GM12878 (cell line): ENCODE measurements around the gene MMD2.

Experiments used
- GABPA ChIP-seq: IDR thresholded peaks from 2 replicates; pipeline ENCODE4 v1.6.1; 2014; ENCODE audit warnings: antibody characterized with exemption, low read depth, mild to moderate bottlenecking, inconsistent platforms
- POLR2A ChIP-seq: IDR thresholded peaks from 2 replicates; pipeline ENCODE4 v1.6.1; 2011; ENCODE audit warnings: low read depth, mild to moderate bottlenecking, low read length
- SMC3 ChIP-seq: IDR thresholded peaks from 2 replicates; pipeline ENCODE4 v1.6.1; 2011; ENCODE audit warnings: low read length, improper control_type of control experiment, borderline replicate concordance
- TF ChIP-seq, protein P1 (sequence below), 3 experiments: IDR thresholded peaks in 2 of 3; conservative IDR thresholded peaks in 1 of 3; 2 replicates each; pipeline ENCODE4 v1.5.1; 2011; ENCODE audit warnings: low read depth in 3 of 3, low read length in 3 of 3, mild to moderate bottlenecking in 3 of 3, control low read depth in 2 of 3, moderate library complexity in 2 of 3, inconsistent platforms in 1 of 3, mixed read lengths in 1 of 3; ENCODE audit not compliant: control insufficient read depth in 2 of 3, insufficient read depth in 1 of 3; ENCODE audit errors: extremely low read depth in 1 of 3

- no peak for TF ChIP-seq SMC3
- no peak for TF ChIP-seq POLR2A
- no peak for TF ChIP-seq GABPA
- TF ChIP-seq, protein P1, sequence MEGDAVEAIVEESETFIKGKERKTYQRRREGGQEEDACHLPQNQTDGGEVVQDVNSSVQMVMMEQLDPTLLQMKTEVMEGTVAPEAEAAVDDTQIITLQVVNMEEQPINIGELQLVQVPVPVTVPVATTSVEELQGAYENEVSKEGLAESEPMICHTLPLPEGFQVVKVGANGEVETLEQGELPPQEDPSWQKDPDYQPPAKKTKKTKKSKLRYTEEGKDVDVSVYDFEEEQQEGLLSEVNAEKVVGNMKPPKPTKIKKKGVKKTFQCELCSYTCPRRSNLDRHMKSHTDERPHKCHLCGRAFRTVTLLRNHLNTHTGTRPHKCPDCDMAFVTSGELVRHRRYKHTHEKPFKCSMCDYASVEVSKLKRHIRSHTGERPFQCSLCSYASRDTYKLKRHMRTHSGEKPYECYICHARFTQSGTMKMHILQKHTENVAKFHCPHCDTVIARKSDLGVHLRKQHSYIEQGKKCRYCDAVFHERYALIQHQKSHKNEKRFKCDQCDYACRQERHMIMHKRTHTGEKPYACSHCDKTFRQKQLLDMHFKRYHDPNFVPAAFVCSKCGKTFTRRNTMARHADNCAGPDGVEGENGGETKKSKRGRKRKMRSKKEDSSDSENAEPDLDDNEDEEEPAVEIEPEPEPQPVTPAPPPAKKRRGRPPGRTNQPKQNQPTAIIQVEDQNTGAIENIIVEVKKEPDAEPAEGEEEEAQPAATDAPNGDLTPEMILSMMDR (IDR thresholded peaks at IDR 0.05 in 2 of 3, conservative IDR thresholded peaks at IDR 0.05 in 1 of 3; ENCODE audit: control insufficient read depth in 2 of 3, extremely low read depth in 1 of 3, insufficient read depth in 1 of 3, low read depth in 3 of 3, low read length in 3 of 3), result no peak
Measured at GRCh38 chr7:4888161-4888560, 70.8 kb downstream of the MMD2 start.
